Right ventricle myocardium inferior (tissue), 1 donor: ENCODE measurements around the gene FCHO1. TPM values are rescaled to one million over a fixed set of nuclear protein-coding genes. Genes with fewer than 3 reads are reported as not detected.

Source experiments
- ATAC-seq: fragments of 200-7000 bp; cut with Tn5 transposase; one replicate; pipeline ENCODE4 v1.9.1; 2020; ENCODE audit warnings: mild to moderate bottlenecking, moderate library complexity
- DNase-seq: peaks from one replicate; pipeline ENCODE4 v3.0.0; 2021; ENCODE audit errors: missing footprints
- intact Hi-C: fragments of 100-400 bp; cut with DNase I; formaldehyde crosslinking; loops from one replicate; pipeline ENCODE4 v1.11.0; 2022
- total RNA-seq: library from RNA; stranded (reverse); fragmentation: NEBNext Ultra II Directional; extraction: Animal tissue kit (Norgen Biotek cat#: 25700); gene quantifications from one replicate; pipeline ENCODE4 v1.2.1, GENCODE V29; 2021
- donor health status: DM: no; HTN: yes; CAD: no; lungs with severe emphysema.

FCHO1 gene
- total RNA-seq, 1 donor from 2014 or later, result 0.24 TPM

DNA sequence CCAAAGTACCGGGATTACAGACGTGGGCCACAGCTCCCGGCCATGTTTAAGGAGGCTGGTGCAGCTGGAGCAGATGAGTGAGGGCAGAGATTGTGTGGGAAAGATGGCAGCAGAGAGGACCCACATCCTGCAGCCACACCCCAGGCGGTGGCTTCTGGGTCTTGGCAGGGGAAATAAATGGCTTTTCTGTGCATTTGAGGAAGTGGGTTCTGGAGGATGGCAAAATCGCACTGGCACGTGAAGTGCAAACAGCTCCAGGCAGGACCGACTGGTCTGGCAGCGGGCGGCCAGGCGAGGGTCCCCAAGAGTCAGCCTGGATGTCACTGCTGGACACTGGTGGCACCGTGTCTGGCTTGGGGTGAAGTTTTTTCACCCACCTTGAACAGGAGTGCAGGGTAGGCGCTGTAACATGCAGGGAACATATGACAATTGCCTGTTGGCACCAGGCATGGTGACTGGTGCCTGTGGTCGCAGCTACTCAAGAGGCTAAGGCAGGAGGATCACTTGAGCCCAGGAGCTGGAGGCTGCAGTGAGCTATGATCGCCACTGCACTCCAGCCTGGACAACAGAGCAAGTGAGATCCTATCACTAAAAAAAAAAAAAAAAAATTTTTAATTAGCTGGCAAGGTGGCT, 52.1 kb downstream of the FCHO1 start:
- intact Hi-C loops, result no loop called here
- DNase-seq, result no peak
- ATAC-seq, result peak; percentile 23

DNA sequence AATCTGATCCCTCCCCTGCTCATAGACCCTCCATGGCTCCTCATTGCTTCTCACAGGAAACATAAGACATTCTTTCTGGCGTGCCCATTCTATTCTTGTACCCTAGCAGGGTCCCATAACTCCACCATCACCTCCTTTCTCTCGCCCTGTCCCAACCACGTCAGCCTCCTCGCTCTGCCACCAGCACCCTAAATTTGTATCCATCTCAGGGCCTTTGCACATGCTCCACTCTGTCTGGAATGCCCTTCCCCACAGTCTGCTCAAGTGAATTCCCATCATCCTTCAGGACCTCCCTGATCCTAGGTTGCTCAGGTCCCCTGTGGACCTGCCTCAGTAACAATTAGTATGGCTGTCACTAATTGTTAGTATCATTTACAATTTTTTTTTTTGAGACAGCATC, 54.1 kb downstream of the FCHO1 start:
- ATAC-seq (no peak), DNase-seq (no peak)
- intact Hi-C loops, result no loop called here

DNA sequence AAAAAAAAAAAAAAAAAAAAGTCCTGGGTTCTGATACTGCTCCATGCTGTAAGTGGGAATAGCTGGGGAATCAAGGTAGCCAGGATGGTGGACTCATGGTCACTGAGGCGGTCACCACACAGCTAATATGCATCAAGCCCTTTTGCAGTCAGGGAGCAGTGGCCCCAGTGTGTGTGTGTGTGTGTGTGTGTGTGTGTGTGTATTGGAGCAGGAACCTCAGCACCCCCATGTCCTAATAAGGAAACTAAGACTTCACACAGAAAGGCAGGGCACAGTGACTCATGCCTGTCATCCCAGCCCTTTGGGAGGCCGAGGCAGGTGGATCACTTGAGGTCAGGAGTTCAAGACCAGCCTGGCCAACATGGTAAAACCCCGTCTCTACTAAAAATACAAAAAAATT, 55.7 kb downstream of the FCHO1 start:
- intact Hi-C loops, result no loop called here
- DNase-seq (no peak), ATAC-seq (no peak)

DNA sequence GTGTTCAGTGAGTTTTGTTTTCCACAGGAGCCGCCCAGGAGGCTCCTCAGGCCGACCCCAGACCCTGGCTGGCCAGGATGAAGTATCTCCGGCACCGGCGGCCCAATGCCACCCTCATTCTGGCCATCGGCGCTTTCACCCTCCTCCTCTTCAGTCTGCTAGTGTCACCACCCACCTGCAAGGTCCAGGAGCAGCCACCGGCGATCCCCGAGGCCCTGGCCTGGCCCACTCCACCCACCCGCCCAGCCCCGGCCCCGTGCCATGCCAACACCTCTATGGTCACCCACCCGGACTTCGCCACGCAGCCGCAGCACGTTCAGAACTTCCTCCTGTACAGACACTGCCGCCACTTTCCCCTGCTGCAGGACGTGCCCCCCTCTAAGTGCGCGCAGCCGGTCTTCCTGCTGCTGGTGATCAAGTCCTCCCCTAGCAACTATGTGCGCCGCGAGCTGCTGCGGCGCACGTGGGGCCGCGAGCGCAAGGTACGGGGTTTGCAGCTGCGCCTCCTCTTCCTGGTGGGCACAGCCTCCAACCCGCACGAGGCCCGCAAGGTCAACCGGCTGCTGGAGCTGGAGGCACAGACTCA, 56.5 kb downstream of the FCHO1 start:
- DNase-seq (no peak), ATAC-seq (no peak)
- intact Hi-C loops, result no loop called here

DNA sequence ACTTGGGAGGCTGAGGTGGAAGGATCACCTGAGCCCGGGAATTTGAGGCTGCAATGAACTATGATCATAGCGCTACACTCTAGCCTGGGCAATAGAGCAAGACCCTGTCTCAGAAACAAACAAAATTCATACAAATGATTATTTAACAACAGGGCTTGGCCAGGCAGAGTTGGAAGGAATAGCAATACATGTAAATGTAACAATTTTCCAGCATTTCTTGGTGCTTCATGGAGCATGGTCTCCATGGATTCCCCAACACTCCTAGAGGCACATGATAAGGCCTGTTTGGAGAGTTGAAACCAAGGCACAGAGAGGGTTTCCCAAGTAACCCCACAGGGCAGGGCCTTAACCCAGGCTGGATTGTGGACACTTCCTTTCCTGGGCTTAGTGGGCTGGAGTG, 59.8 kb downstream of the FCHO1 start:
- intact Hi-C loops, result no loop called here
- ATAC-seq (no peak), DNase-seq (no peak)

DNA sequence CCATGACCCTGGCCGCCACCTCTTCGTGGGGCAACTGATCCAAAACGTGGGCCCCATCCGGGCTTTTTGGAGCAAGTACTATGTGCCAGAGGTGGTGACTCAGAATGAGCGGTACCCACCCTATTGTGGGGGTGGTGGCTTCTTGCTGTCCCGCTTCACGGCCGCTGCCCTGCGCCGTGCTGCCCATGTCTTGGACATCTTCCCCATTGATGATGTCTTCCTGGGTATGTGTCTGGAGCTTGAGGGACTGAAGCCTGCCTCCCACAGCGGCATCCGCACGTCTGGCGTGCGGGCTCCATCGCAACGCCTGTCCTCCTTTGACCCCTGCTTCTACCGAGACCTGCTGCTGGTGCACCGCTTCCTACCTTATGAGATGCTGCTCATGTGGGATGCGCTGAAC, 60.4 kb downstream of the FCHO1 start:
- intact Hi-C loops, result no loop called here
- DNase-seq (no peak), ATAC-seq (no peak)

DNA sequence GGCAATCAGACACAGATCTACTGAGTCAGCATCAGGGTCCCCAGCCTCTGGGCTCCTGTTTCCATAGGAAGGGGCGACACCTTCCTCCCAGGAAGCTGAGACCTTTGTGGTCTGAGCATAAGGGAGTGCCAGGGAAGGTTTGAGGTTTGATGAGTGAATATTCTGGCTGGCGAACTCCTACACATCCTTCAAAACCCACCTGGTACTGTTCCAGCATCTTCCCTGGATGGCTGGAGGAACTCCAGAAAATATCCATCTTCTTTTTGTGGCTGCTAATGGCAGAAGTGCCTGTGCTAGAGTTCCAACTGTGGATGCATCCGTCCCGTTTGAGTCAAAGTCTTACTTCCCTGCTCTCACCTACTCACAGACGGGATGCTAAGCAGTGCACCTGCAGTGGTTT, 60.8 kb downstream of the FCHO1 start:
- intact Hi-C loops, result no loop called here
- DNase-seq (no peak), ATAC-seq (no peak)

DNA sequence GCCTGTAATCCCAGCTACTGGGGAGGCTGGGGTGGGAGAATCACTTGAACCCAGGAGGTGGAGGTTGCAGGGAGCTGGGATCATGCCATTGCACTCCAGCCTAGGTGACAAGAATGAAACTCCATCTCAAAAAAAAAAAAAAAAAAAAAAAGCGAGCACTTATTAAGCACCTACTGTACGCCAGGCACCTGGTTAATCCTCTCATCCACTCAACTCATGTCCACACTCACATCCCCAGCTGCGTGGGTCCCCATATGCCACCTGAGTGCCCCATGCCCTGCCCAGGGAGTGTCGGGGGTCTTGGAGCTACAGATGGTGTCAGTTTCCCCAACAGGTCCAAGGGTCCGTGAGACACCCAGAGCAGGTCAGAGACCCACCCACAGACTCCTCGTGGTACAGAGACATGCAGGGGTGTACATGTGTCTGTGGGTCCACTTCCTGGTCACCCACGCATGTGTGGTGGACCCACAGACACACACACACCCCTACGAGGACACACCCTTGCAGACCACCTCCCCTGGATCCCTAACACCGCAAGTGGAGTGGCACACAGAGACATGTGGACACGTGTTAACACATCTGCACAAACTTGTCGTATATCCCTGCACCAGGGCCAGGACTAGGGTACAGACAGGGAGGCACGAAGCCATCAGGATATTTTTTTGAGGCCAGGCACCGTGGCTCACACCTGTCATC, 66.5 kb downstream of the FCHO1 start:
- ATAC-seq (no peak), DNase-seq (no peak)
- intact Hi-C loops, result no loop called here

DNA sequence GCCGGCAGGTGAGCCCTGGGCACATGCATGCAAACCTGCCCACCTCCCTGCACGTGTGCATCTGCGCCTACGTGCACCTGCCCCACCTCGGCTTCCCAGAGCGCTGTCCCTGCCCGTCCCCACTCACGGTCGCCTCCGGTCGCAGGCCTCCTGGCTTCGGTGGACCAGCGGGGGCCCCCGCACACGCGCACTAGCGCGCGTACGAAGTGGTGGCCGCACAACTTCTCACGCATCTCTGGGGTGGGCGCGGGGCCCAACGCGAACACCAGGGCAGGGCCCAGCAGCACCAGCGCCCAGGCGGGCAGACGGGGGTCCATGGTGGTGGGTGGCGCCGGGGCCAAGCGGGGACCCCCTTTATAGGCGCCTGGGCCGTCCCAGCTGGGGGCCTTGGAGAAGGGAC, 69.9 kb downstream of the FCHO1 start, which contains the start of gene INSL3:
INSL3 (minus strand) TSS at position 330 of the 400 bp plus-strand sequence; CDS start at position 317, 13 bp downstream.
- ATAC-seq (no peak), DNase-seq (no peak)
- intact Hi-C loops, result no loop called here

DNA sequence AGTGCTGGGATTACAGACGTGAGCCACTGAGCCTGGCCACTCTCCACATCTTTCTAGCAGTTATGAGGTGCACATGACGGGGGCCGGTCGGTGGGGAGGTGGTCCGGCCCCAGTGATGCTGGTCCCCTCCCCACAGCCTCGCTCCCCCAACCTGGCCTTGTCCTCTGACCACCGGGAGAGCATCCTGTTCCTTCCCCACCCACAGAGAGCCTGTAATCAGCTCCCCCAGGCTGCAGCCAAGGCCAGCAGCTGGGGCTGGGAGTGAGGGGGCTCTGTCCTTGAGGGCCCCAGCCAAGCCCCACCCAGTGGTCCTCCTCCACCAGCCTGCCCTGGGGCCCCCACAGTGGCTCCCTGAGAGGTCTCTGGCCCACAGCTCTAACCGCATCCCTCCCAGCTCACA, 73.1 kb downstream of the FCHO1 start:
- DNase-seq (no peak), ATAC-seq (no peak)
- intact Hi-C loops, result no loop called here

DNA sequence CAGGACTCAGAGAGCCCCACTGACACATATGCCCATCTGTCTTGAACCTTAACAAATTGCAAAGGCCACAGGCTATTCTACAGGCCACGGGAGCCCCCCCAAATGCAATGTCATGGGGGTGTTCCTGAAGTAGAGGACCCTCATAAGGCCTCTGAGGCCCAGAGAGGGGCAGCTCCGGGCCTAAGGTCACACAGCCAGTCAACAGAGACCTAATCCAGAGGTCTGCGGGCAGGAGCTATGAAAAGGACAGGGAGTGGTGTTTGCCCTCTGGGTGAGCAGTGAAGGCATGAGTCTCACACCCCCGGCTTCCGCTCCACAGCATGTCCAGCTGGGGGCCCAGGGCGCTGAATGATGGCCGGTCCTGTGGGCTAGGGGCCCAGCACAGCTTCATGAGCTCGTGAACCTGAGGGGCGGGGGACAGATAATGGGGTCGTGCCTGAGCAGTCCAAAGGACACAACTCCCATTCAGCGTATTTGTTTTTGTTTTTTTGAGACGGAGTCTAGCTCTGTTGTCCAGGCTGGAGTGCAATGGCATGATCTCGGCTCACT, 75.3 kb downstream of the FCHO1 start:
- ATAC-seq (no peak), DNase-seq (no peak)
- intact Hi-C loops, result no loop called here

DNA sequence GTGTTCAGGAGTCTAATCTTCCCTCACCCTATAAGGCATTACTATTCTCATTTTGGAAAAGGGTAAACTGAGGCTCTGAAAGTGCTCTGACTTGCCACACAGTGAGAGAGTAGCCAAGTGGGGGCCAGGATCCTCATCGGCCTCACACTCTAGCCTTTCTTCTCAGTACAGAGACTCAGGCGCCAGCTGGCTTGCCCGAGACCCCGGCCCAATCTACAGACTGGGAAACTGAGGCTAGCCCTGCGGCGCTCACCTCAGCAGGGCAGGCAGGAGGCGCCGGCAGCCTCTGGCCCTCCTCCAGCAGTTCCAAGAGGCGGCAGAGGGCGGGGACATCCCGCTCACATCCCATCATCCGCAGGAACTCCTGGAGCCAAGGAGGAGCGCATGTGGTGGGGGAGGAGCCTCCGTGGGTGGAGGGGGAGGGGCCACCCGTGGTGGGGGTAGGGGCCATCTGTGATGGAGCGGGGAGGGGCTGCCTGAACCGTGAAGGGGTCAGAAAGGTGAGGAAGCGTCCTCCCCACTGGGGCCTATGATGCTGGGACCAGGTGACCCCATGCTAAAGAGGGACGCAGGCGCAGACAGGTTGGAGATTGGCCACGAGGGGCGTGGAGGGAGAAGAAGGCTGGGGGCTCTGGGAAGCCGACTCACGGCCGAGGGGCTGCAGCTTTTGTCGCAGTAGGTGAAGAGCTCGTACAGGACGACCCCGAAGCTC, 78.7 kb downstream of the FCHO1 start:
- intact Hi-C loops, result no loop called here
- no peak for ATAC-seq
- no peak for DNase-seq

DNA sequence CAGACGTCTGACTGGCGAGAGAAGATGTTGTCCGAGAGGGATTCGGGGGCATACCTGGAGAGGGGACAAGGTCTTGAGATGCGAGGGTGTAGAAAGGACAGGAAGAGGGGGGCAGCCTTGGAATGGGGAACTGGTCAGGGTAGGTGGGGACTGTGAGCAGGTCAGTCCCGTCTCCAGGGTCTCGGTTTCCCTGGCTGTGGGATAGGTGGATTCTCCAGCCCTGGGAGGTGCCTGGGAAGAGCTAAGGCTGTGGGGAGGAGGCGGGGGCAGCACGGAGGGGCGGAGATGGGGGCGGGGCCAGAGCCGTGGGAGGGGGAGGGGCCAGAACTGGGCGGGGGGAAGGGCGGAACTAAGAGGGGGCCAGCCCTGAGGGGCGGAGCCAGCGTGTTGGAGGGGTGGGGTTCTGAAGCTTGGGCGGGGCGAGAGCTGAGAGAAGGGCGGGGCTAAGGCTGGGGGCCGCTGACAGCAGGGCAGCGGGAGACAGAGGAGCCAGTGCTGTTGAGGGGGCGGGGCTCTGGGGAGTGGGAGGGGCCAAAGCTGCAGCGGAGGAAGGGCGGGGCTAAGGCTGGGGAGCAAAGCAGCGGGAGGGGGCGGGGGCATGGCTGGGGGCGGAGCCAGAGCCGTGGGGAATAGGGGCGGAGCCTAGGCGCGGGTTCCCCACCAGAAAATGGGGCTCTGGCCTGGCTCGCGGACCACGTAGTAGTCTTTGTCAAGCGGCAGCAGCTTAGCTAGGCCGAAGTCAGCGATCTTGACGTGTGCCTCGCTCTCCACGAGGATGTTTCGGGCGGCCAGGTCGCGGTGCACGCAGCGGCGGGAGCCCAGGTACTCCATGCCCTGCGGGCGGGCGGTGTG, 79.5 kb downstream of the FCHO1 start:
- DNase-seq, result no peak
- intact Hi-C loops, result no loop called here
- peak; percentile 39 for ATAC-seq

DNA sequence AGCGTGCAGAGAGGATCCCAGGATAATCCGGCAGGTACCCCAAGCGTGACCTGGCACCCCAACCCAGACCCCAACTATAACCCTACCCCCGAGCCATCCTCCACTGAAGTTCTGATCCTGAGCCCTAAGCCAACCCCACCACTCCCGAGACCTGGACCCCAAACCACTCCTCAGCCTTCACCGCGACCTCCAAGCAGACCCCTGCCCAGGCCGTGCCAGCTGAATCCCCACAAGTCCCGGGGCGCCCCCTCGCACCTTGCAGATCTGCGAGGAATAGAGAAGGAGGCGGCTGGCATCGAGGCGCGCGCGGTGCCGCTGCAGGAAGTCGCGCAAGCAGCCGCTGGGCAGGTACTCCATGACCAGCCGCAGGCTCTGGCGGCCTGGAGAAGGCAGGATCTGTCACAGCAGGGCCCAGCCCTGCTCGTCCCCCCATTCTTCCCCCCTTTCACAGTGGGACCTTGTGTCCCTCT, 80.2 kb downstream of the FCHO1 start:
- no peak for DNase-seq
- intact Hi-C loops, result no loop called here
- no peak for ATAC-seq

DNA sequence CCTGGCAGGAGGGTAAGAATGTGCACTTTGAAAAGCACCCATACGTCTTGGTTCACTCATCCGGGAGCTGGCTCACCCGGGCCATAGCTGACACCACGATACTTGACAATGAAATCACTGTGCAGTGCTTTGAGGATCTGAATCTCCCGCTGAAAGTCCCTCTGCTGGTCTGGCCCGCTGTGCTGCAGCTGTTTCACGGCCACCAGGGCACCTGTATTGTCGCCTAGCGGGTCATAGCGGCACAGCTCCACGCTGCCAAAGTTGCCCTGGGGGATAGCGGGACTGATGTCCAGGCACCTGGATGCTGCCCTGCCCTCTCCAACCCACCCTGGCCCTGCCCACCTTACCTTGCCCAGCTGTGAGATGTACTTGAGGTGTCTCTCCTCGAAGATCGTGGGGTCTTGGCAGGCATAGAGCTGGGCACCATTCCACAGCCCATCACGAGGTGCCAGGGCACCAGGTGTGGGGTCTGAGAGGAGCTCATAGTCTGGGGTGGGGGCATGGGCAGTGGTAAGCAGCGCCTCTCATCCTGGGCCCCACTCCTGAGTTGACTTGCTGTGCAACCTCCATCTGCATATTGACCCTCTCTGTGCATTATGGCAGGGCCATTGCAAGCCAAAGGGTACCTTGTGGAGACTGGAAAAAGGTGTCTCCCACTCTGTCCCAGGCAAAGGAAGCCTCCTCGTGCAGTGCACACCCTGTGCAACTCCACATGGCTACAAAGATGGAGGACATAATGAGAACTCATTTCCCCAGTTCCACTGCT, 81.3 kb downstream of the FCHO1 start:
- DNase-seq (no peak), ATAC-seq (no peak)
- intact Hi-C loops, result no loop called here

DNA sequence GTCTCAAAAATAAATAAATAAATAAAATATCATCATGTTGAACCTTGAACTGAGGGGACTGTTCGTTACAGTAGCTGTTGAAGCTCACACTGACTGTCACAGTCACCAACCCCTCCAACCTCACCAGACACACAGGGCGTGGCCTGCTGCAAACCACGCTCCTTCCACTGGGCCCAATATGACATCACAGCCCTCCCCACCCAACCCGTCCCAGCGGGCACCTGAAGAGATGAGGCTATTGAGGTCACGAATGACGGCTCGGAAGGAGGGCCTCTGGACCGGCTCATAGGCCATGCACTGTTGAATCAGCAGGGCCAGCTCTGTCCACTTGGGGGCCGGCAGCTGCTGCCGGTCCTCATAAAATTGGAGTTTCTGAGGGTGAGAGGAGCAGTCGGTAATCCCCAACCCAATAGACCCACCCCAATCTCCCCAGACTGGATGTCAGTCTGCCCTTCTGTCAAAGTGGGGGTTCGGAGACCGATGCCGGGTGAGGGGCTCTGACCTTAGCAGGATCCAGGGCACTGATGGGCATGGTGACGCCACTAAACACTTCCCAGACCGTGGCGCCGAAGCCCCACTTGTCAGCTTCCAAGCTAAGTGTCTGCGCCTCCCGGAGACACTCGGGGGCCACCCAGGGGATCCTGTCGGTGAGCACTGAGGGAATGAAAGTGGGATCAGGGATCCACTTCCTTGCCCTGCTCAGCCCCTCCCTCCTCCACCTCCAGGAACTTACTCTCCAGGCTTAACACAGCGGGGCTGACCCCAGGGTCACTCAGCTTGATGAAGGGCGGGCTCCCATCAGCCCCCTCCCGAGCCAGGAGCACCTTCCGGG, 83.3 kb downstream of the FCHO1 start:
- DNase-seq (no peak), ATAC-seq (no peak)
- intact Hi-C loops, result no loop called here
